SK-N-SH treated with all-trans-retinoic acid at 6 μM for 48 hours (cell line): ENCODE data around the gene PDE6A.

Experiments used
- ARNTL ChIP-seq: fragments of 450-650 bp; formaldehyde crosslinking; IDR thresholded peaks from 2 replicates; pipeline ENCODE4 v1.5.0; 2020; ENCODE audit warnings: low read depth, mild to moderate bottlenecking, moderate library complexity, borderline replicate concordance
- TOX ChIP-seq: fragments of 250-450 bp; sonication (Bioruptor Pico); IDR thresholded peaks from 2 replicates; pipeline ENCODE4 v1.8.0; 2021; ENCODE audit warnings: mild to moderate bottlenecking, moderate library complexity, borderline replicate concordance
- ZNF70 ChIP-seq: fragments of 450-650 bp; formaldehyde crosslinking; IDR thresholded peaks from 2 replicates; pipeline ENCODE4 v1.5.0; 2020; ENCODE audit warnings: mild to moderate bottlenecking, moderate library complexity

DNA sequence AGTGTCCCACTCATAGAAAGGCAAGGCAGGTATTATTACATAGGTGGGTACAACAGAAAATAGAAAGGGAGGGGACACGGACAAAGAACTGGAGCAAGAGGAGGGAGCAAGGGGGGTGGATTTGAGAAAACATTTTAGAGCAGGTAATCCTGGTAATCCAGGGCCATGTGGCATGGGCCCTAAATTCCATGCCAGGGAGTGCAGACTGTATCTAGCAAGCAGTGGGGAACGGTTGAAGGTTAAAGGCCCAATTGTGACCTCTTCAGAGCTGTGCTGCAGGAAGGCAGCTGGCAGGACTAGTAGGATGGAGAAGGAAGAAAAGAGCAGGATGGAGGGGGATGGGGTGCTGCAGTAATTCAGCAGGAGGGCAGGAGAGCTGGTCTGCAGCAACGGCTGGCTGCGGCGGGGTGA lies 75.2 kb downstream of the PDE6A start:
- TF ChIP-seq TOX (no peak), ARNTL (CRISPR knock-in tag) (no peak), ZNF70 (CRISPR knock-in tag) (no peak)
